Activated T-helper 2 cell treated with anti-CD3 and anti-CD28 coated beads, Interferon-gamma antibody, Interleukin-2, Interleukin-4, amounts not matched to agents 10 μg/mL and 5 μg/mL and 100 μg/mL, durations not matched to agents 14 hours and 24 hours and 36 hours (primary cell): ENCODE measurements around the gene LRRC2. TPM values are rescaled to one million over a fixed set of nuclear protein-coding genes. Genes with fewer than 3 reads are reported as not detected.
A peak's percentile ranks its signal among the peaks of the same experiment; 100 is the strongest.
"Not testable (repeated sequence)": the region's sequence is repeated elsewhere in the genome, so short reads cannot be mapped to it uniquely, and the experiment has no call there.

Experiments
- DNase-seq: peaks from one replicate; pipeline ENCODE4 v3.0.0; 2021; ENCODE audit warnings: low spot score
- H3K27ac Mint-ChIP-seq: one replicate; pipeline ENCODE4 v1.8.0; 2021; ENCODE audit warnings: mixed read lengths
- H3K27me3 Mint-ChIP-seq: one replicate; pipeline ENCODE4 v1.8.0; 2021; ENCODE audit warnings: low read depth, mixed read lengths
- H3K36me3 Mint-ChIP-seq: one replicate; pipeline ENCODE4 v1.8.0; 2021; ENCODE audit warnings: low read depth, mixed read lengths
- H3K4me1 Mint-ChIP-seq: one replicate; pipeline ENCODE4 v1.8.0; 2021; ENCODE audit warnings: low read depth, mixed read lengths
- H3K4me3 Mint-ChIP-seq: one replicate; pipeline ENCODE4 v1.8.0; 2021; ENCODE audit warnings: low read depth, mild to moderate bottlenecking, moderate library complexity, mixed read lengths
- H3K9me3 Mint-ChIP-seq: one replicate; pipeline ENCODE4 v1.8.0; 2021; ENCODE audit warnings: mixed read lengths
- intact Hi-C: fragments of 100-400 bp; cut with micrococcal nuclease; formaldehyde crosslinking; loops from one replicate; pipeline ENCODE4 v1.15.1; 2023
- total RNA-seq: library from RNA; stranded (reverse); gene quantifications from 2 replicates; pipeline ENCODE4 v1.2.3, GENCODE V29; 2022

Gene LRRC2
- total RNA-seq, 1 donor from 2014 or later = not detected

GRCh38 chr3:46544771-46545503 lies 21.2 kb downstream of the LRRC2 start:
- Mint-ChIP-seq H3K27ac (no peak overlapping the region), H3K27me3 (peaks cover 25% of the 10 kb centered on the region), H3K36me3 (no peaks in the 10 kb centered on the region), H3K4me1 (peaks cover 45% of the 10 kb centered on the region), H3K9me3 (no peaks in the 10 kb centered on the region), H3K4me3 (no peak overlapping the region)
- DNase-seq = no peak
- intact Hi-C loops = no loop called here

GRCh38 chr3:46542801-46543201 lies 23.3 kb downstream of the LRRC2 start:
- intact Hi-C loops = no loop called here
- Mint-ChIP-seq H3K4me3 (no peak overlapping the region), H3K27ac (no peak overlapping the region), H3K9me3 (no peaks in the 10 kb centered on the region), H3K4me1 (peaks cover 57% of the 10 kb centered on the region), H3K36me3 (no peaks in the 10 kb centered on the region), H3K27me3 (peaks cover 15% of the 10 kb centered on the region)
- DNase-seq = no peak

DNA sequence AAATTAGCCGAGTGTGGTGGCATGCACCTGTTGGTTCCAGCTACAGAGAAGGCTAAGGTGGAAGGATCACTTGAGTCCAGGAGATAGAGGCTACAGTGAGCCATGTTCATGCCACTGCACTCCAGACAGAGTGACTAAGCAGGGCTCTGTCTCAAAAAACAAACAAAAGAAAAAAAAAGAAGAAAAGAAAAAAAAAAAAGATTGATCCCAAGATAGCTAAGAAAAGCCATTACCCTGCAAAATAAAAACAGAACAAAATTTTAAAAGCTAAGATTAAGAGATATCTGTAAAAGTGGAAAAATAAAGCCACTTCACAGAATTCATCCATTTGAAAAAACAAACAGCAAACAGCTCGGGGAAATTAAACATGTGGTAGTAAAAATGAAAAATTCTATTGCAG lies 23.8 kb downstream of the LRRC2 start:
- intact Hi-C loops = no loop called here
- no peak for DNase-seq
- Mint-ChIP-seq H3K4me3 (no peak overlapping the region), H3K27me3 (peaks cover 13% of the 10 kb centered on the region), H3K27ac (no peak overlapping the region), H3K4me1 (peaks cover 61% of the 10 kb centered on the region), H3K36me3 (no peaks in the 10 kb centered on the region), H3K9me3 (no peaks in the 10 kb centered on the region)

DNA sequence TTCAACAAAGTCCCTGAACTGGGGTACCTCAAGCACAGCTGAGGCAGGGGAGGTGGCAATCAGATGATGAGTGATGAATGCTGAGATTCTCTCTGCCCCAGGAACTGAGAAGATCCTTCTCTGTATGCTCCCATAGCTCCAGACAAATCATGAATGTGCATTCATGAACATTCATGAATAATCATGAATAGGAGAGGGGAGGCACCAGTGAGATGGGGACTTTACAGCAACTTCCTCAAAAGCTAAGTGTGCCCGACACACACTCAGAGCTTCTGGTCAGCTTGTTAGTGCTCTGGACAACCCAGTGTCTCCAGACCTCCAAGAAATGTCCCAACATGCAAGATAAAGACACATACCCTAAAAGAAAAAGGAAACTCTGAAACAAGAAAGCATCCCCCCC lies 24.3 kb downstream of the LRRC2 start:
- H3K4me1 Mint-ChIP-seq = peaks cover 61% of the 10 kb centered on the region

GRCh38 chr3:46540550-46540949 lies 25.6 kb downstream of the LRRC2 start:
- Mint-ChIP-seq H3K9me3 (no peaks in the 10 kb centered on the region), H3K4me1 (peaks cover 63% of the 10 kb centered on the region), H3K27me3 (peaks cover 13% of the 10 kb centered on the region), H3K36me3 (no peaks in the 10 kb centered on the region), H3K27ac (no peak overlapping the region), H3K4me3 (no peak overlapping the region)
- no peak for DNase-seq
- intact Hi-C loops = no loop called here

More for the DNA sequence above, 24.3 kb downstream of the LRRC2 start:
- Mint-ChIP-seq H3K4me3 (no peak overlapping the region), H3K36me3 (no peaks in the 10 kb centered on the region), H3K9me3 (no peaks in the 10 kb centered on the region), H3K27me3 (peaks cover 9% of the 10 kb centered on the region), H3K27ac (no peak overlapping the region)
- intact Hi-C loops = no loop called here
- no peak for DNase-seq

DNA sequence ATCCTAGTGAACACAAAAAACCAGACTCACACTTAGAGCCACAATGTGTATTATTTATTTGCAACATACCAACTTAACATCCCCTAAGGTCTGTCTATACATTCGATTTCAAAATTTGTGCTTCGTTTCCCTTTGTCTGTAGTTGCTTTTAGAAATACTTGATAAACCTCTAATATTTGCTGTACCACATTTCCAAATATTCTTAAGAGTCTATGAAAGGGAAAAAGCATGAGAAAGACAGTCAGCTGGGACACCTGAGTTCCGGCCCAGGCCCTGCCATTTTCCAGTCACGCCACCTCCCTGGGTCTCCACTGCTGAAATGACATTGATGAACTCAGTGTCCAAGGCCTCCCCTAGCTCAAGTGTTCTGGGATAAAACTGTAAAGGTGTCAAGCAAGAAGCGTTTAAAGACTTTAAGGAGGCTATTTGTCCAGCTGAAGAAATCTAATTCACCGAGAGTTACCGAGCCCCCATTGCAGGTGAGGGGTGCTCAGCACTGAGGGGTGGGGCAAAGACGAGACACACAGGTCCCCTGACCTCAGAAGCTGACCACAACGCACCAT lies 26.6 kb downstream of the LRRC2 start:
- H3K4me1 Mint-ChIP-seq = peaks cover 61% of the 10 kb centered on the region
- H3K27ac Mint-ChIP-seq = peak overlapping the region; percentile 87
- peaks cover 18% of the 10 kb centered on the region for H3K27me3 Mint-ChIP-seq
- no peak for DNase-seq
- intact Hi-C loops = loop anchor here (5.0 kb wide), 1 partner anchor 52 kb away; no protein-coding TSS in a partner anchor
- H3K4me3 Mint-ChIP-seq = peak overlapping the region; percentile 76
- no peaks in the 10 kb centered on the region for H3K36me3 Mint-ChIP-seq
- no peaks in the 10 kb centered on the region for H3K9me3 Mint-ChIP-seq

GRCh38 chr3:46538803-46539442 lies 27.2 kb downstream of the LRRC2 start:
- Mint-ChIP-seq H3K4me3 (peak overlapping the region; percentile 76), H3K27me3 (peaks cover 23% of the 10 kb centered on the region), H3K9me3 (no peaks in the 10 kb centered on the region), H3K36me3 (no peaks in the 10 kb centered on the region), H3K27ac (peak overlapping the region; percentile 87), H3K4me1 (peaks cover 62% of the 10 kb centered on the region)
- peak; percentile 75 for DNase-seq
- intact Hi-C loops = loop anchor here (5.0 kb wide), 1 partner anchor 52 kb away; no protein-coding TSS in a partner anchor

DNA sequence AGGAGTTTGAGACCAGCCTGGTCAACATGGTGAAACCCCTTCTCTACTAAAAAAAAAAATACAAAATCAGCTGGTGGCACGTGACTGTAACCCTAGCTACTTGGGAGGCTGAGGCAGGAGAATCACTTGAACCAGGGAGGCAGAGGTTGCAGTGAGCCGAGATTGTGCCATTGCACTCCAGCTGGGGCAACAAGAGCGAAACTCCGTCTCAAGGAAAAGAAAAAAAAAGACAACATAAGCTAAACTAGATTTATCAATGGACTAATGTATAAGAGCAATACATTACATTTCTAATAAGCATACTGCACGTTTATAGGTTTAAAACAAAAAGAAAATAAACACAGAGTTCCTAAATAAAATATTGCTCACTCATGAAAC lies 27.7 kb downstream of the LRRC2 start:
- not testable (repeated sequence) for DNase-seq, H3K9me3 Mint-ChIP-seq, H3K36me3 Mint-ChIP-seq
- H3K4me1 Mint-ChIP-seq = peaks cover 62% of the 10 kb centered on the region
- intact Hi-C loops = loop anchor here (5.0 kb wide), 1 partner anchor 51 kb away; no protein-coding TSS in a partner anchor
- H3K27me3 Mint-ChIP-seq = peaks cover 23% of the 10 kb centered on the region
- H3K4me3 Mint-ChIP-seq = peak overlapping the region; percentile 76
- H3K27ac Mint-ChIP-seq = peak overlapping the region; percentile 87

GRCh38 chr3:46537779-46538178 lies 28.3 kb downstream of the LRRC2 start:
- intact Hi-C loops = loop anchor here (5.0 kb wide), 1 partner anchor 50 kb away; no protein-coding TSS in a partner anchor
- no peak overlapping the region for H3K27ac Mint-ChIP-seq
- no peaks in the 10 kb centered on the region for H3K36me3 Mint-ChIP-seq
- no peak for DNase-seq
- peaks cover 58% of the 10 kb centered on the region for H3K4me1 Mint-ChIP-seq
- peaks cover 28% of the 10 kb centered on the region for H3K27me3 Mint-ChIP-seq
- H3K4me3 Mint-ChIP-seq = no peak overlapping the region
- no peaks in the 10 kb centered on the region for H3K9me3 Mint-ChIP-seq

DNA sequence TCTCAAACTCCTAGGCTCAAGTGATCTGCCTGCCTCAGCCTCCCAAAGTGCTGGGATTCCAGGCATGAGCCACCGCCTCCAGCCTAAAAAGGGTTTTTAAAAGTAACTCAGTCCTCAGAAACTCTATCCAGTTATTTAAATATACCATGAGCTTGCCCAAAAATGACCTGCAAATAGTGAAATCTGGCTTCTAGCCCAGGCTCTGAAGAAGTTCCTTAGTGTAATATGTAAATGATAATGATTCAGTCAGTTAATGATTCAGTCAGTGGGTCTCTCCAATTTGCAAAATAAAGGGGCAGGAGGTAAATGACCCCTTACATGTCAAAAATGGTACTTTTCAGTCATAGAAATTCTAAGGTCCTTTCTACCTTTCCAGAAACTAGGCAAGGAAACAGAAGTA lies 28.8 kb downstream of the LRRC2 start:
- Mint-ChIP-seq H3K27ac (no peak overlapping the region), H3K27me3 (peaks cover 30% of the 10 kb centered on the region), H3K9me3 (no peaks in the 10 kb centered on the region), H3K36me3 (no peaks in the 10 kb centered on the region), H3K4me1 (peaks cover 54% of the 10 kb centered on the region), H3K4me3 (no peak overlapping the region)
- no peak for DNase-seq
- intact Hi-C loops = loop anchor here (5.0 kb wide), 1 partner anchor 50 kb away; no protein-coding TSS in a partner anchor

DNA sequence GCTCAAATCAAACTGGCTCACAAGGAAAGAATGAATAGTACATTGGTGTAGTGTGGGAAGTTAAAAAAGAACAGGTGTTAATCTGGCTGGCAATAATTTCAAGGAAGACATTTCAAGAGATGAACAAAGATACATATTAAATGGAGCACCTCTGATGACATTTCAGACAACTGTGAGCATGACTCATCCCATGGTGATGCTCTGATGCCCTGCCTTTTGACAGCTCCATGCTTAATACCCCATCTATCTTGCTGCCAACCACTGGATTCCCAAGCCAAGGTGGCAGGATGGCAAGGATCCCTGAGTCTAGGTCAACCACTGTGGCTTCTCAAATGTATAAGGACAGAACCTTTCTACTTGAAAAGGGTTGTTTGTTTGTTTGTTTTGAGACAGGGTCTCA lies 29.3 kb downstream of the LRRC2 start:
- H3K4me1 Mint-ChIP-seq = peaks cover 49% of the 10 kb centered on the region

DNA sequence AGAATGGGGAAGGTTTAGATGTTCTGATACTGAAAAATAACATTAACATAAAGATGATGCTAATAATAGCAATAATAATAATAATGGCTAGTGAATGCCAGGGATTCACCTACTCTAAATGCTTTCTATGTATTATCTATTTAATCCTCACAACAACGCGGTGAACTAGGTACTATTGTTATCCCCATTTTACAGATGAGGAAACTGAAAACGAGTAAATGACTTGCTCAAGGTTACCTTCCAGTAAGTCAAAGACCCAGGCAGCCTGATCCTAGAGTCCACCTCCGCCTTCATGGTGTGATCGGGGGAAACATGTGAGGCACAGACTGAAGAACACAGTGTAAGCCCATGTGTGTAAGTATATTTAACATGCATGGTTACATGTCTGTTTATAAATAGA lies 30.4 kb downstream of the LRRC2 start:
- Mint-ChIP-seq H3K27me3 (peaks cover 38% of the 10 kb centered on the region), H3K4me3 (no peak overlapping the region), H3K36me3 (no peaks in the 10 kb centered on the region), H3K4me1 (peaks cover 44% of the 10 kb centered on the region), H3K27ac (no peak overlapping the region), H3K9me3 (no peaks in the 10 kb centered on the region)
- no peak for DNase-seq
- intact Hi-C loops = loop anchor here (5.0 kb wide), 1 partner anchor 48 kb away; no protein-coding TSS in a partner anchor

More for the DNA sequence above, 29.3 kb downstream of the LRRC2 start:
- Mint-ChIP-seq H3K9me3 (no peaks in the 10 kb centered on the region), H3K36me3 (no peaks in the 10 kb centered on the region), H3K27me3 (peaks cover 31% of the 10 kb centered on the region), H3K4me3 (no peak overlapping the region), H3K27ac (no peak overlapping the region)
- intact Hi-C loops = loop anchor here (5.0 kb wide), 1 partner anchor 49 kb away; no protein-coding TSS in a partner anchor
- DNase-seq = no peak

- no peak overlapping the region for H3K4me3 Mint-ChIP-seq
- peaks cover 21% of the 10 kb centered on the region for H3K4me1 Mint-ChIP-seq
- intact Hi-C loops = no loop called here
- H3K27ac Mint-ChIP-seq = no peak overlapping the region
- DNase-seq = no peak
- no peaks in the 10 kb centered on the region for H3K36me3 Mint-ChIP-seq
- no peaks in the 10 kb centered on the region for H3K9me3 Mint-ChIP-seq
- H3K27me3 Mint-ChIP-seq = peaks cover 44% of the 10 kb centered on the region
These were observed 33.0 kb downstream of the LRRC2 start for GRCh38 chr3:46533091-46533490.
